Bronchial epithelial cell (primary cell): ENCODE measurements around the gene OTOR. TPM values are rescaled to one million over a fixed set of nuclear protein-coding genes. Genes with fewer than 3 reads are reported as not detected.

Experiments used
- DNase-seq: peaks from one replicate; pipeline ENCODE4 v3.0.0-alpha.2; 2010; ENCODE audit warnings: low read depth
- FAIRE-seq: peaks from 2 replicates; lab custom pipeline; 2011; peaks lifted over from hg19 to GRCh38; lab: Jason Lieb, UNC
- H3K27me3 ChIP-seq: 2 replicates; pipeline ENCODE4 v1.5.1; 2011; ENCODE audit warnings: low read length; ENCODE audit not compliant: control insufficient read depth, insufficient read depth
- H3K36me3 ChIP-seq: 2 replicates; pipeline ENCODE4 v1.5.1; 2011; ENCODE audit warnings: low read length; ENCODE audit not compliant: control insufficient read depth, insufficient read depth
- H3K4me3 ChIP-seq: 2 replicates; pipeline ENCODE4 v1.5.1; 2011; ENCODE audit warnings: mild to moderate bottlenecking, low read depth, low read length, control low read depth
- total RNA-seq: library from RNA; depleted of rRNA; stranded (reverse); fragments of >200 nt; gene quantifications from 2 replicates; pipeline ENCODE4 v1.2.1, GENCODE V29; 2014
- TF ChIP-seq, protein P1 (sequence below): IDR thresholded peaks from 2 replicates; pipeline ENCODE4 v1.5.1; 2011; ENCODE audit warnings: mild to moderate bottlenecking, moderate library complexity, low read length, control low read depth, inconsistent platforms; ENCODE audit not compliant: insufficient read depth, severe bottlenecking

Gene OTOR
- total RNA-seq, 1 donor from 2014 or later: not detected

GRCh38 chr20:16714751-16715150 lies 33.4 kb upstream of the OTOR start:
- TF ChIP-seq, protein P1, sequence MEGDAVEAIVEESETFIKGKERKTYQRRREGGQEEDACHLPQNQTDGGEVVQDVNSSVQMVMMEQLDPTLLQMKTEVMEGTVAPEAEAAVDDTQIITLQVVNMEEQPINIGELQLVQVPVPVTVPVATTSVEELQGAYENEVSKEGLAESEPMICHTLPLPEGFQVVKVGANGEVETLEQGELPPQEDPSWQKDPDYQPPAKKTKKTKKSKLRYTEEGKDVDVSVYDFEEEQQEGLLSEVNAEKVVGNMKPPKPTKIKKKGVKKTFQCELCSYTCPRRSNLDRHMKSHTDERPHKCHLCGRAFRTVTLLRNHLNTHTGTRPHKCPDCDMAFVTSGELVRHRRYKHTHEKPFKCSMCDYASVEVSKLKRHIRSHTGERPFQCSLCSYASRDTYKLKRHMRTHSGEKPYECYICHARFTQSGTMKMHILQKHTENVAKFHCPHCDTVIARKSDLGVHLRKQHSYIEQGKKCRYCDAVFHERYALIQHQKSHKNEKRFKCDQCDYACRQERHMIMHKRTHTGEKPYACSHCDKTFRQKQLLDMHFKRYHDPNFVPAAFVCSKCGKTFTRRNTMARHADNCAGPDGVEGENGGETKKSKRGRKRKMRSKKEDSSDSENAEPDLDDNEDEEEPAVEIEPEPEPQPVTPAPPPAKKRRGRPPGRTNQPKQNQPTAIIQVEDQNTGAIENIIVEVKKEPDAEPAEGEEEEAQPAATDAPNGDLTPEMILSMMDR: no peak
- no peak for FAIRE-seq
- Histone ChIP-seq H3K36me3 (no peaks in the 10 kb centered on the region), H3K4me3 (no peak overlapping the region), H3K27me3 (no peaks in the 10 kb centered on the region)
- DNase-seq: no peak

GRCh38 chr20:16719421-16719820 lies 28.7 kb upstream of the OTOR start:
- no peak for FAIRE-seq
- H3K4me3 ChIP-seq: no peak overlapping the region
- H3K36me3 ChIP-seq: no peaks in the 10 kb centered on the region
- TF ChIP-seq, protein P1: no peak
- DNase-seq: no peak
- H3K27me3 ChIP-seq: no peaks in the 10 kb centered on the region

GRCh38 chr20:16729080-16729479 lies 19.1 kb upstream of the OTOR start:
- Histone ChIP-seq H3K27me3 (no peaks in the 10 kb centered on the region), H3K36me3 (peaks cover 4% of the 10 kb centered on the region), H3K4me3 (no peak overlapping the region)
- DNase-seq: no peak
- TF ChIP-seq, protein P1: no peak
- no peak for FAIRE-seq

DNA sequence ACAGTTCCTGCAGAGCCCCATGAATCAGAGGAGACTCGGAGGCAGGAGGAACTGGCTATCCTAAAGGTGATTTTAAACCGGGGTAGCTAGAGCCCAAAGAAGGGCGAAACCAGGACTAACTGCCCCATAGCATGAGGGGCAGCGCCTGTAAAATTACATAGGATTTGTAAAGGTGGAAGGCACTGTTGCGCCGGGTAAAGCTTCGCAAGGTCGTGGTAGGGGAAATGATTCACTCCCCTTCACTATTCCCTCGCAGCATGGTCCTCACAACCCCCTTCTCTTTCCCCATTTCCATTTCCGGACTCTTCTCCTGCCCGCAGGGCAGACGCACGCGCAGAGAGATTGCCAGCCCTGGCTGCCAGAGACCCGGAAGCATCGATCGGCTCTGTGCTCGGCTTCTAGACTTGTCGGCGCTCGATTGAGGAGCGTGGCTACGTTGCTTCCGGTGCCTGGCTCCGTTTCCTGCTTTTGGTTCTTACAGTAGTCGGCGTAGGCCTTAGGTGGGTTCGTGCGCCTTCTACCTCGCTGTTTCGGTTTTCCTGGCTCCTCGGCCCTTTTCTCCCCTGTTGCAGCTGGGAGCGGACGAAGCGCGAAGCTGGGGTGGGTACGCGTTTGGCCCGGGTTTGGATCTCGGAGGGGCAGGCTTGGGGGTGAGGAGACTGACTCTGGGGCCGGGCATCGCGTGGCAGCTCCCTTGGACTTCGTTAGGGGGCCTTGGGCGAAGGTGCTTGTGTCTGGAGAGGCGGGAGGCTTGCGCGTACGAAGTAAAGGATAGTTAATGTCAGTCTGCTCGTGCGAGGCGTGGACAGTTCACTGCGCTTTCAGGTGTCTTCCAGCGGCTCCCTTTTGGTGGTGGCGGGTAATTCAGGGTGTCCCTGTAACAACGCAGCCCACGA lies 18.3 kb upstream of the OTOR start, which contains the start of gene SNRPB2:
TSS of gene SNRPB2 (plus strand) at position 462 of the 896 bp plus-strand sequence. CDS start 1,677 bp downstream, outside the sequence.
- FAIRE-seq (no peak), DNase-seq (peak; percentile 84)
- Histone ChIP-seq H3K4me3 (peak within 1 kb of the TSS; percentile 72), H3K36me3 (peaks cover 4% of the 10 kb centered on the region), H3K27me3 (no peaks in the 10 kb centered on the region)
- TF ChIP-seq, protein P1: no peak

- peak; percentile 63 for DNase-seq
- H3K27me3 ChIP-seq: no peaks in the 10 kb centered on the region
- no peak for FAIRE-seq
- no peak overlapping the region for H3K4me3 ChIP-seq
- H3K36me3 ChIP-seq: peaks cover 4% of the 10 kb centered on the region
- TF ChIP-seq, protein P1: no peak
Observed at GRCh38 chr20:16732506-16733152, 15.5 kb upstream of the OTOR start.
